Astrocyte (in vitro differentiated cells and primary cell): Measurements from ENCODE around the gene DNAJB12.

Source experiments
- CTCF ChIP-seq: IDR thresholded peaks from 2 replicates; pipeline ENCODE4 v1.5.1; 2011; ENCODE audit warnings: low read depth, mild to moderate bottlenecking, inconsistent platforms, low read length, moderate library complexity; ENCODE audit not compliant: insufficient read depth
- EZH2 ChIP-seq: IDR thresholded peaks from 2 replicates; pipeline ENCODE4 v1.6.1; 2012; ENCODE audit warnings: mild to moderate bottlenecking, low read length, inconsistent platforms; ENCODE audit not compliant: insufficient read depth

GRCh38 chr10:72344932-72345331 lies 9.8 kb downstream of the DNAJB12 start:
- no peak for TF ChIP-seq CTCF
- no peak for TF ChIP-seq EZH2
